Activated naive CD4-positive, alpha-beta T cell treated with anti-CD3 and anti-CD28 coated beads, Interleukin-2, amount 50 U/mL, for 72 hours (primary cell): ENCODE measurements around the gene LRRK1. TPM values are rescaled to one million over a fixed set of nuclear protein-coding genes. Genes with fewer than 3 reads are reported as not detected.

ENCODE experiments used
- ATAC-seq, 2 donors: fragments of 150-1000 bp; cut with Tn5 transposase; 2 replicates each; pipeline ENCODE4 v1.10.0; 2021; ENCODE audit warnings: mild to moderate bottlenecking in 2 of 2, moderate library complexity in 2 of 2
- DNase-seq, 2 donors: peaks; one replicate each; pipeline ENCODE4 v3.0.0; 2021 to 2022; ENCODE audit warnings: low spot score in 2 of 2
- H3K27ac Mint-ChIP-seq, 2 donors: one replicate each; pipeline ENCODE4 v1.8.0; 2022; ENCODE audit warnings: mild to moderate bottlenecking in 2 of 2, mixed read lengths in 2 of 2
- H3K36me3 Mint-ChIP-seq, 2 donors: one replicate each; pipeline ENCODE4 v1.8.0; 2022; ENCODE audit warnings: mixed read lengths in 2 of 2
- H3K9me3 Mint-ChIP-seq, 2 donors: one replicate each; pipeline ENCODE4 v1.8.0; 2022; ENCODE audit warnings: mixed read lengths in 2 of 2
- total RNA-seq, 2 donors: library from RNA; stranded (reverse); gene quantifications; one replicate each; pipeline ENCODE4 v1.2.3, GENCODE V29; 2022

Gene LRRK1
- total RNA-seq, 2 donors from 2014 or later: 0.09 to 1.4 TPM

DNA sequence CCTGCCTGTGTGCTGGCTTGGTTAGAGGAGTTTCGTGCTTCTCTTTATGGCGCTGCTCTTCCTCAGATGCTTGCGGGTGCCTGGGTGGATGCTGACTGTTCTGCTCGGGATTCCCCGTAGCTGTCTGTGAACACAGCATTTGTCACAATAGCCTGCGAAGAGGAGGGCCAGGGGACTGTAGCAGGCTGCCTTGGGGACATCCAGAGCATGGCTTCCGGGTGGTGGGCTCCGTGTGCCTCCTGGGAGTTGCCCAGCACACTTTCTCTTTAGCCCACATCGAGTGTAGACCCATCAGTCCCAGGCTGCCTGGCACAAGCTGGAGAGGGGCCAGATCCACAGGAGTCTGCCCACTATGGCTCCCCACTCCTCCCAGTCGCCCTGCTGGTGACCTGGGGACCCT is 22.4 kb downstream of the LRRK1 start:
- Mint-ChIP-seq H3K9me3 (no peaks in the 10 kb centered on the region), H3K27ac (no peak overlapping the region), H3K36me3 (no peaks in the 10 kb centered on the region)
- no peak for DNase-seq
- no peak for ATAC-seq

DNA sequence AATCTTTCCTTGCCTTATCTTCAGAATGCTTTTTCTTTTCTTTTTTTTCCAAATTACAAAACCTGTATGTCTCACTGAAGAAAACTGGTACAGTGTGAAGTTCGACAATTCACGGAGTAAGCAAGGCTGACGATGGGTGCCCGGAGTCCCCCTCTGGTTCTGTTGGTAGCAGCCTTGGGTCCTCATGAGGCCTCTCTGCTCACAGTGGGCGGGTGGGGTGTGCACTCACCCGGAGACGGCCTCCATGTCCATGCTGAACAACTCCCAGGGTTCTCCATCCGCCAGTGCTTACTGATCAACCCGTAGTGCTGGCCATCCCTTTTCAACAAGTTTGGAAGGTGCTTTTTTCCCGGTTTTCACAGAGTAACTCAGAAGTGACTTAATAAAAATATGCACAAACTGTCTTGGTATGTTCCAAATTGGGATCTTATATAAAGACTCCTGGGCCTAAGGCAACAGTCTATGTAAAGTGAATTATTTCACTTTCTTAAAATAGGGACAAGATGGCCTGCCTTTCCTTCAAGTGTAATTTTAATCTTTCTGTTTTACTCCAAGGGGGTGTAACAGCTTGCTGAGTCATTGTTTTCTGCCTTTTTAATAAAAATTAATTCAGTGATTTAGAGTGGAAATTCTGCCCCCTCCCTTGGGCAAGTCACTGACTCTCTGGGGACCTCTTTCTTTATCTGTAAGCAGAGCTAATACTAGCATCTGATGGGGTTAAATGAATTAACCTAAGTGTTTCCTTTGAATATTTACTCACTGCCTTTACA is 23.7 kb downstream of the LRRK1 start:
- no peak overlapping the region for H3K27ac Mint-ChIP-seq

DNA sequence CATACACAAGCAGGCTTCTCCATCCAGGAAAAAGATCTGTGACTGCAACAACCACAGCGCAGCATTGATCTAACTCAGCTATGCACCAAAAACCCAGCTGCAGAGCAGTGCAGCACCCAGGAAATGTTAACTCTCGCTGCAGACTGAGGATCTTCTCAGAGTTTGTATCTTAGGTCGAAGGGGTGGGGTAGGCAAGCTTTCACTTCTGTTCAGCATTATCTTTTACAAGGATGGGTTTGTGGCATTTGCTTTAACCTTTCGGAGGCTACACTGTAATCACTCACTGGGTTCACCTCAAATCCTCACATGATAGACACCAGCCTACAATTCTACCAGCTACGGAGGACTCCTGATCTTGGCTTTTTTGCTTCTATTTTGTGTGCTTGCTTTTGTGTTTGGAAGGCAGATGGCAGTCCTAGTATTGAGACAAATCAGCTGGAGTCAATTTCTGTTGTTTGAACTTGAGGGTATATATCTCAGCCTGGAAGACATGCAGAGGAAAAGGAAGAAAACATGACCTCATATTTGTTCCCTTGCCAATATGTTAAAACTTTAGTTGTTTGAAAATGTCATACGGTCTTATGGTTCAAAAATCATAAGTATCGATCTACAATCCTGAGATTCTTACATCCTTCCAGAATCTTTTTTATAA is 25.2 kb downstream of the LRRK1 start:
- ATAC-seq: no peak
- no peak for DNase-seq
- no peaks in the 10 kb centered on the region for H3K36me3 Mint-ChIP-seq
- H3K9me3 Mint-ChIP-seq: no peaks in the 10 kb centered on the region
- H3K27ac Mint-ChIP-seq: no peak overlapping the region

More for the DNA sequence above, 23.7 kb downstream of the LRRK1 start:
- no peaks in the 10 kb centered on the region for H3K9me3 Mint-ChIP-seq
- DNase-seq: no peak
- no peaks in the 10 kb centered on the region for H3K36me3 Mint-ChIP-seq
- no peak for ATAC-seq

DNA sequence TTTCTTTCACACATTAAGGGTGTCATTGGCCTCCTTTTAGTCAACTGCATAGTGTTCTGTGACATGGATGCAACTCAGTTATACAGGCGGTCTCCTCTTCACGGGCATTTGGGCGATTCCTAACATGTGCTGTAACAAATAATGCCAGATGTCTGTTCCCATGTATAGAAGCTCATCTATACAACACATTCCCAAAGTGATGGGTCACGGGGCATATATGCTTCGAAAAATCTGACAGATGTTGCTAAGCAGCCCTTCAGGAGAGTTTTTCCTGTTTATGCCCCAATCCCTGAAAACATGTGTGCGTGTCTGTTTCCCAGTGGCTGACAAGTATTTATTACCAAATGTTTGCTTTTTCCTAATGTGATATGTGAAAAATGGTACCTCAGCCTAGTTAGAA is 25.8 kb downstream of the LRRK1 start:
- no peaks in the 10 kb centered on the region for H3K36me3 Mint-ChIP-seq
- no peak for ATAC-seq
- H3K9me3 Mint-ChIP-seq: no peaks in the 10 kb centered on the region
- DNase-seq: no peak
- H3K27ac Mint-ChIP-seq: no peak overlapping the region

DNA sequence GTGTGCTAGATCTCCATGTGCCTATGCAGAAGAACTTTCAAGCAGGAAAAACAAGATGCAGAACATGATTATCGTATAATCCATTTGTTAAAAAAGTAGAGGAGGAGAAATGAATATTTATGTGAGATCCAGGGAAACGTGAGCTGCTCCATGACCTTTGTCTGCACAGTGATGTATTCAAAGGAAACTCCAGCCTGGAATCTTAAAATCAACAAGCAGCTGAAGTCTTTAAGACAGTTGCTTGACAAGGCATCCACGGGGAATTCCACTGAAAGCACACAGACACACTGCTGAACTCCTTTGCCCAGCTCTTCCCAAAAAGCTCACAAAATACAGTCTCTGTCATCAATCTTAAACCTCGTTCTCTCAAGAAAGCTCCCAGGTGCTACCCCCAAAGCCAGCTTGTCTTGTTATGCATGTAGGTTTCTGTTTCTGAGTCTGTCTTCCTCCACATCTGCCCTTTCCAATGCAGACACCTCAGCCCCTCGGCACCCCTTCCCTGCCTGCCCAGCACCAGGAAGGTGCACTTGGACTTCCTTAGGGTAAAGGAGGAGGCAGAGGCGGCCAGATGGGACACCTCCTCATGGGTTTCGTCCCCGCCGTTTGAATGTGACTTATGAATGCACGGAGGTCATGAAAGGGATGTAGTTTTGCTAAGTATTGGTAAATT is 28.7 kb downstream of the LRRK1 start:
- no peak for DNase-seq
- no peak for ATAC-seq
- Mint-ChIP-seq H3K27ac (no peak overlapping the region), H3K9me3 (peaks cover 0 to 4% of the 10 kb centered on the region in 2 donors), H3K36me3 (no peaks in the 10 kb centered on the region)

DNA sequence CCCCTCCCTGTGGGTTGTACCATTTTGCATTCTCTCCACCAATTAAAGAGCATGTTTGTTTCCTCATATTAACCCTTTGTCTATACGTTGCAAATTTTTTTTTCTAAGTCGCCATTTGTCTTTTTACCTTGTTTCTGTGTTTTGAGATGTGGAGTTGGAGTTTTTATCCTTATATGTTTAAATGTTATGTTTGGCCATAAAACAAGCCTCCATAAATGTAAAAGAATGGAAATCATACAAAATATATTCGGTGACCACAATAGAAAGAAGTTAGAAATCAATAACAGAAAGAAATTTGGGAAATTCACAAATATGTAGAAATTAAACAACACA is 29.2 kb downstream of the LRRK1 start:
- no peak overlapping the region for H3K27ac Mint-ChIP-seq
- ATAC-seq (no peak), DNase-seq (no peak)
- H3K9me3 Mint-ChIP-seq: peaks cover 0 to 4% of the 10 kb centered on the region in 2 donors
- no peaks in the 10 kb centered on the region for H3K36me3 Mint-ChIP-seq

DNA sequence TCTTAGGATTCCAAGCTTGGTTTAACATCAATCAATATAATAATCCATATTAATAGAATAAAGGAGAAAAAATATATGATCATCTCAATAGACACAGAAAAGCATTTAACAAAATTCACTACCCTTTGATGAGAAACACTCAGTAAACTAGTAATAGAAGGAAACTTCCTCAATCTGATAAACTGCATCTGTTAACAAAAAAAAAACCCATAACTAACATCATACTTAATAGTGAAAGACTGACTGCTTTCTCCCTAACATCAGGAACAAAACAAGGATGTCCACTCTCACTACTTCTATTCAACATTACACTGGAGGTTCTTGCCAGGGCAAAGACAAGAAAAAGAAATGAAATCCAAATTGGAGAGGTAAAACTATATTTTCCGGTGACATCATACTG is 30.5 kb downstream of the LRRK1 start:
- Mint-ChIP-seq H3K27ac (no peak overlapping the region), H3K36me3 (no peaks in the 10 kb centered on the region), H3K9me3 (peaks cover 0 to 4% of the 10 kb centered on the region in 2 donors)
- DNase-seq (no peak), ATAC-seq (no peak)

DNA sequence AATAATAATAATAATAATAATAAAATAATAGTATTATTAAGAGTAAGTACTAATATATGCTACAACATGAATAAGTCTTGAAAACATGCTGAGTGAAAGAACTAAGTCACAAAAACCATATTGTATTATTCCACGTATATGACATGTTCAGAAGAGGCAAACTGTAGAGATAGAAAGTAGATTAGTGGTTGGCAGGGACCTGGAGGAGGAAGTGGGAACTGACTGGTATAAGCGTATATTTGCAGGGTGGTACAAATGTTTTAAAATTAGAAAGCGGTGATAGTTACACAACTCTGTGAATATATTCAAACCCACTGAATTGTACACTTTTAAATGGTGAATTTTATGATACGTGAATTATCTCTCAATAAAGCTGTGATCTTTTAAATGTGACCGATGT is 32.8 kb downstream of the LRRK1 start:
- DNase-seq (no peak), ATAC-seq (no peak)
- Mint-ChIP-seq H3K9me3 (peaks cover 0 to 4% of the 10 kb centered on the region in 2 donors), H3K36me3 (no peaks in the 10 kb centered on the region), H3K27ac (no peak overlapping the region)

DNA sequence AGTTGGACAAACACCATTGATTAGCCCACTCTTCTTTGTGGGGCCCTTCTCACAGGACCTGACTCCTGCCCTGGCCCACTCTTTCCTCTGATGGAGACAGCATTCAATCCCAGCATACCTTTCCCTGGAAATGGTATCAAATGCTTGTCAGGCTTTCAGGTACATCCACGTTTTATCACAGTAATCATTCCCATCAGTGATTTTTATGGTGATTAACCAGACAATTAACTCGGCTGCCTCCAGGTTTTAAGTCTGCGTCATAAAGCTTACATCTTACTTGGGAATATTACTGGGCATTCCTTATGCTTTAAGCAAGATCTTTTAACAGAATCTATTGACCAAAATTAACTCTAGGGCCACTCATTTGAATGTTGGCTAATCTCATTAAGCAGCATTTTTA is 33.4 kb downstream of the LRRK1 start:
- Mint-ChIP-seq H3K27ac (no peak overlapping the region), H3K9me3 (peaks cover 0 to 4% of the 10 kb centered on the region in 2 donors), H3K36me3 (no peaks in the 10 kb centered on the region)
- DNase-seq (no peak), ATAC-seq (no peak)

DNA sequence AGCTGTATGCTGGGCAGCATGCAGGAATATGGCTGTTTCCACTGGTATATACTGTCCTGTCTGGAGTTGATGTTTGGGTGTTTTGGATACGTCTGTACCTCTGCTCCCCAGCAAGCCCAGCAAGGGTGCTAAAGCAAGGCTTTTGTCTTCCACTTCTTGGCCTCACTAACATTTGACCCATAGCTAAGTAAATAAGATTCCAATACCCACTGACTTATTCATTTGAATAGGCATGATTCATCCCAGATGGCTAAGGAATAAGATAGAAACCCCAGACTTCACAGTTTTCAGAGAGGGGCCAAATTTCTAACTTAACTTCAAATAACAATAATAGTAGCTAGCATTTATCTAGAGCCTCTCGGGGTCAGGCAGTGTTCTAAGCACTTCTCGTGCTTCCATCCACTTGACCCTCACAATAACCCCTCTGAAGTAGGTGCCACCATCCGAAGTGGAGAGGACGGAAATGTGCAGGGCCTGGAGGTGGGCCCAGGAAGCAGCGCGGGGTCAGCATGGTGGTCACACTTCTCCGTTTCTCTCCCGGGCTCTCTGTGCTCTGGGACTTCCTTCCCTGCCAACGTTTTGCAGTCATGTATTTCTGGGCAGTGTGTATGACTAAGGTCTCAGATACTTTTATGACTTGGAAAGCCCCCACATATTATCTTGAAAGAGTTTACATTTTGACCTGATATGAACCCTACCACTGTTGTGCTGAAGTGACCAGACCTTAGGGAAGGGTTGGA is 39.3 kb downstream of the LRRK1 start:
- DNase-seq (no peak), ATAC-seq (no peak)
- H3K27ac Mint-ChIP-seq: no peak overlapping the region
- no peaks in the 10 kb centered on the region for H3K9me3 Mint-ChIP-seq
- H3K36me3 Mint-ChIP-seq: no peaks in the 10 kb centered on the region

DNA sequence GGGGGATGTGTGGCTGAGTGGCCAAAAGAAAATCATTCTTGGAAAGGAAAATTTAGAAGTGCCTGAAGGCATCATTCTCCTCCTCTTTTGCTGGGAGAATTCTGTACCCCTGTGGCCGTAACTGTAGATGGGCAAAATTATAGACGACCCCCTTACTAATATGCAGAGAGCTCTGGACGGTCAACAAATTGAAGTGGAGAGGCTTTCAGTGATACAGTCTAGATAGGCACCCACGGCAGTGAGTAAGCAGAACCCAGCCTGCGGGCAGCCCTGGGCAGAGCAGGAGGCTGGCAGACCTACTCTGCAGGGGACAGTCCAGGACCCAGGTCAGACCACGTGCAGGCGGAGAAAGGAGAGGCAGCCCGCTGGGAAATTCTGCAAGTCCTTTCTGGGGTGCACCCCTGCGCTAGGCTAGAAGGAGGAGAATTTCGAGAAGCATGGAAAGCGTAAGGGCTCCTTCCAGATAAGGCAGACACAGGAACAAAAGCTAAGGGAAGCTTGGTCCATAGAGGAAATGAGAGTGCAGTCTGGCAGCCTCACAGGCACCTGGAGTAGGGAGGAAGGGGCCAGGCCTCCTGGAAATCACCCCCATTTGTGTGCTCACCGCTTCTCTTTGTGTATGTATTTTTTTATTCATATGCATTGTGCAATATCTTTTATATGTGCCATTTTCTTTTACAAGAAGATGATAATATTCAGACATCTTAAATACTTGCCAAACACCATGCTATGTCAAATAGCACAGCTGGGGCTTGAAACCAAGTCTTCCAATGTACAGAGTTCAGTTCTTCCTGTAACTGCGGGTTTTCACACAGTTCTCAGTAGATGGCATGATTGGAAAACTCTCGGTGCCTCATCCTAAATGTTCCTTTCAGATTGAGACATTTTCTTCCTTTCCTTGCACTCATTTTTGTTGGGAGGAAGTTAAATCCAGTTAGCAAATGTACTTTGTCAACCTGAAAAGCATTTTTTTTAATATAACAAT is 40.2 kb downstream of the LRRK1 start:
- Mint-ChIP-seq H3K9me3 (no peaks in the 10 kb centered on the region), H3K27ac (no peak overlapping the region), H3K36me3 (no peaks in the 10 kb centered on the region)
- DNase-seq (no peak), ATAC-seq (no peak)

DNA sequence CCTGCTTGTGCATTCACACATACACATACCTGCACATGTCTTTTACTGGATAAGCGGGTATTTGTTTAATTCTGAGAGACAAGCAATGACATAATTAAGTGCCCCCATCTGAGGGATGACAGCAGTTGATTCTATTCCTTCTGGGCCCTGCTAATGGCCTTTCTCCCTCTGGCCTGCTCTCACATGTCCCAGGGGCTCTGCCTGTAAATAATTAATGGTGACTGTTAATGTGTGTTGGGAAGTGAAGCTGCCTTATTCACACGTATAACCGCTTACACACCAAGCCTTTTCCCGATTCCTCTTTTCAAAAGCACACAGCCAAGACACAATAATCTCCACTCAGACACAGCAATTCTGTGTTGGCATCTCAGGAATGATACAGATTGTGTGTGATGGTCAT is 47.8 kb downstream of the LRRK1 start:
- Mint-ChIP-seq H3K9me3 (no peaks in the 10 kb centered on the region), H3K27ac (no peak overlapping the region), H3K36me3 (no peaks in the 10 kb centered on the region)
- no peak for DNase-seq
- no peak for ATAC-seq

DNA sequence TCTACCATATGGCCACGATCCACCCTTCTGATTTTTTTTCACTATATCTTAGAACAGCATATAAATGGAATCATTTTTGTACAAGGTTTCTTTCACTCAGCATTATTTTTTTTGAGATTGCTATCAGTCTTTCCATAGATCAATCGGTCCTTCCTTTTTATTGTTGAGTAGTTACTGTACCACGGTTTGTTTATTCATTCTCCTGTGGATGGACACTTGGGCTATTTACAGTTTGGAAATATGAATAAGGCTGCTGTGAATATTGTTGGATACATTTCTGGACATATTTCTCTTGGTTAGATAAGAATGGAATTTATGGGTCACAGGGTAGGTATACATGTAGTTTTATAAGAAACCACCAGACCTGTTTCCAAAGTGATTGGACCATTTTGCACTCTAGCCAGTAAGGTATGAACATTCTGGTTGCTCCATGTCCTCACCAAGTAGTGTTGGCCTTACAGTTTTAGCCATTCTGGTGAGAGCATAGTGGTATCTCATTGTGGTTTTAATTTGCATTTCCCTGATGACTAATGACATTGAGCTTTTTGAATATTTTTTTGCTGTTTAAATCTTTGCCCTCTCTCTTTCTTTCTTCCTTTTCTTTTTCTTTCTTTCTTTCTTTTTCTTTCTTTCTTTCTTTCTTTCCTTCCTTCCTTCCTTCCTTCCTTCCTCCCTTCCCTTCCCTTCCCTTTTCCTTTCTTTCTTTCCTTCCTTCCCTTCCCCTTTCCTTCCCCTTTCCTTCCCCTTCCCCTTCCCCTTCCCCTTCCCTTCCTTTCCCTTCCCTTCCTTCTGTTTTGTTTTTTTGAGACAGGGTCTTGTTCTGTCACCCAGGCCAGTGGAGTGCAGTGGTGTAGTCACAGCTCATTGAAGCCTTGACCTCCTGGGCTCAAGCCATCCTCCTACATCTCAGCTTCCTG is 49.2 kb downstream of the LRRK1 start:
- no peaks in the 10 kb centered on the region for H3K36me3 Mint-ChIP-seq
- ATAC-seq: no peak
- no peaks in the 10 kb centered on the region for H3K9me3 Mint-ChIP-seq

DNA sequence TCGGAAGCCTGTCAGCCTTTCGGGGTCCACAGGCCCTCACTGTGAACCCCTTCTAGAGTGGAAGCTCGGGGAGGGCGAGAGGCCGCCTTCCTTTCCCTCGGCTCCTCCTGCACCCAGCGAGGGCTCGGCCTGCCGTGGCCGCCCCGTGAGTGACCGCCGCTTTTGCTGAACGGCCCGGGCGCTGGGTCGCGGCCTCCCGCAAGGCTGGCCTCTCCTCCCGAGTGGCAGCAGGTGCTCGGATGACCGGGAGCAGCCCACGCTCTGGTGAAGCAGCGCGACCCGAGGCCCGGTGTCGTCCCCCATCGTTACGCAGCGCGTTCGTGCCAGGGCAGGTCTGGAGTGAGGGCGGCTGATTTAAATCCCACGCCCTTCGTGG is 53.8 kb downstream of the LRRK1 start:
- Mint-ChIP-seq H3K9me3 (peaks cover 0 to 6% of the 10 kb centered on the region in 2 donors), H3K27ac (no peak overlapping the region), H3K36me3 (peaks cover 0 to 5% of the 10 kb centered on the region in 2 donors)
- no peak for DNase-seq
- ATAC-seq: no peak

More for the DNA sequence above, 49.2 kb downstream of the LRRK1 start:
- DNase-seq: no peak
- H3K27ac Mint-ChIP-seq: no peak overlapping the region
